Neural progenitor cell (in vitro differentiated cells): ENCODE data around the gene PGA4.

Source experiments
- EZH2 ChIP-seq: fragments of 200-600 bp; sonication (generic); IDR thresholded peaks from 2 replicates; pipeline ENCODE4 v1.6.1; 2017; ENCODE audit warnings: antibody characterized with exemption, mild to moderate bottlenecking, moderate library complexity
- TF ChIP-seq, protein P1 (sequence below): fragments of 200-600 bp; sonication (generic); IDR thresholded peaks from 2 replicates; pipeline ENCODE4 v1.5.1; 2017; ENCODE audit warnings: antibody characterized with exemption, mild to moderate bottlenecking

DNA sequence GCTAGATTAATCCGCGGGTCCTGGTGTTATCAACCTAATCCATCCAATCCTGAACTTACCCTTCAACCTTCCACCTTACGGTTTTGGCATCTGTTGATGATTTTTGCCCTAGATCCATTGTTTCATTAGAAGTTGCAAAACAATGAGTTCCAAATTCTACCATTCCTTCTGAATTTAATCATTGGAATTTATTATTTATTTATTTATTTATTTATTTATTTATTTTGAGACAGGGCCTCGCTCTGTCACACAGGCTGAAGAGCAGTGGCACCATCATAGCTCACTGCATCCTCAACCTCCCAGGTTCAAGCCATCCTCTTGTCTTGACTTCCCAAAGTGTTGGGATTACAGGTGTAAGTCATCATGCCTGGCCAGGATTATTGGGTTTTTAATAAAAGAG is 40.7 kb upstream of the PGA4 start:
- no peak for TF ChIP-seq EZH2
- TF ChIP-seq, protein P1, sequence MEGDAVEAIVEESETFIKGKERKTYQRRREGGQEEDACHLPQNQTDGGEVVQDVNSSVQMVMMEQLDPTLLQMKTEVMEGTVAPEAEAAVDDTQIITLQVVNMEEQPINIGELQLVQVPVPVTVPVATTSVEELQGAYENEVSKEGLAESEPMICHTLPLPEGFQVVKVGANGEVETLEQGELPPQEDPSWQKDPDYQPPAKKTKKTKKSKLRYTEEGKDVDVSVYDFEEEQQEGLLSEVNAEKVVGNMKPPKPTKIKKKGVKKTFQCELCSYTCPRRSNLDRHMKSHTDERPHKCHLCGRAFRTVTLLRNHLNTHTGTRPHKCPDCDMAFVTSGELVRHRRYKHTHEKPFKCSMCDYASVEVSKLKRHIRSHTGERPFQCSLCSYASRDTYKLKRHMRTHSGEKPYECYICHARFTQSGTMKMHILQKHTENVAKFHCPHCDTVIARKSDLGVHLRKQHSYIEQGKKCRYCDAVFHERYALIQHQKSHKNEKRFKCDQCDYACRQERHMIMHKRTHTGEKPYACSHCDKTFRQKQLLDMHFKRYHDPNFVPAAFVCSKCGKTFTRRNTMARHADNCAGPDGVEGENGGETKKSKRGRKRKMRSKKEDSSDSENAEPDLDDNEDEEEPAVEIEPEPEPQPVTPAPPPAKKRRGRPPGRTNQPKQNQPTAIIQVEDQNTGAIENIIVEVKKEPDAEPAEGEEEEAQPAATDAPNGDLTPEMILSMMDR = no peak
